ENCODE measurements around the gene CPED1.

- TF ChIP-seq SIN3A (IDR thresholded peaks at IDR 0.05; ENCODE audit: borderline replicate concordance, insufficient read depth, low read depth, low read length) (no peak), CTCF (IDR thresholded peaks at IDR 0.05) (no peak), POLR2AphosphoS5 (IDR thresholded peaks at IDR 0.05; ENCODE audit: low read depth, low read length) (no peak), REST (IDR thresholded peaks at IDR 0.05; ENCODE audit: insufficient read depth in 1 of 2, low read depth in 2 of 2, low read length in 1 of 2) (no peak)
Observed at GRCh38 chr7:121331574-121331973, 343.1 kb downstream of the CPED1 start.
